KMS-11 (cell line): ENCODE data around the gene ITPKA.

ENCODE experiments used
- H2AFZ ChIP-seq: fragments of 200-600 bp; sonication (generic); 2 replicates; pipeline ENCODE4 v1.6.1; 2016; ENCODE audit warnings: antibody characterized with exemption, mixed run types, low read depth
- H3K27ac ChIP-seq: fragments of 200-600 bp; sonication (generic); 2 replicates; pipeline ENCODE4 v1.6.1; 2016; ENCODE audit warnings: mild to moderate bottlenecking, mixed run types
- H3K27me3 ChIP-seq: fragments of 200-600 bp; sonication (generic); 2 replicates; pipeline ENCODE4 v1.6.1; 2017; ENCODE audit warnings: mild to moderate bottlenecking, low read depth, mixed run types, moderate library complexity; ENCODE audit not compliant: insufficient read depth
- H3K36me3 ChIP-seq: fragments of 200-600 bp; sonication (generic); 2 replicates; pipeline ENCODE4 v1.6.1; 2017; ENCODE audit warnings: mild to moderate bottlenecking, mixed run types; ENCODE audit not compliant: insufficient read depth
- H3K4me1 ChIP-seq: fragments of 200-600 bp; sonication (generic); 2 replicates; pipeline ENCODE4 v1.6.1; 2016; ENCODE audit warnings: mild to moderate bottlenecking, low read depth, mixed run types; ENCODE audit not compliant: poor library complexity, severe bottlenecking
- H3K4me2 ChIP-seq: fragments of 200-600 bp; sonication (generic); 2 replicates; pipeline ENCODE4 v1.7.0; 2016; ENCODE audit warnings: mild to moderate bottlenecking, mixed run types
- H3K4me3 ChIP-seq: fragments of 200-600 bp; sonication (generic); IDR thresholded peaks from 2 replicates; pipeline ENCODE4 v1.6.1; 2017; ENCODE audit warnings: low read depth, low read length, mixed read lengths; ENCODE audit not compliant: insufficient read depth
- H3K79me2 ChIP-seq: fragments of 200-600 bp; sonication (generic); 2 replicates; pipeline ENCODE4 v1.6.1; 2016; ENCODE audit warnings: low read depth, mixed run types; ENCODE audit not compliant: insufficient read depth
- H3K9ac ChIP-seq: fragments of 200-600 bp; sonication (generic); 2 replicates; pipeline ENCODE4 v1.6.1; 2016; ENCODE audit warnings: mild to moderate bottlenecking, mixed run types
- H4K20me1 ChIP-seq: fragments of 200-600 bp; sonication (generic); 2 replicates; pipeline ENCODE4 v1.6.1; 2016; ENCODE audit warnings: mild to moderate bottlenecking, mixed run types; ENCODE audit not compliant: insufficient read depth
- CTCF ChIP-seq: fragments of 200-600 bp; sonication (generic); conservative IDR thresholded peaks from 2 replicates; pipeline ENCODE4 v1.6.1; 2017; ENCODE audit warnings: low read depth, mild to moderate bottlenecking, antibody characterized with exemption, low read length, moderate library complexity, mixed read lengths

The ITPKA gene

GRCh38 chr15:41493205-41493901 is at the start of gene ITPKA:
Gene ITPKA (plus strand): TSS chr15:41493874. CDS start chr15:41493928, 54 bp downstream.
- H2AFZ ChIP-seq, result peak within 1 kb of the TSS; percentile 81

GRCh38 chr15:41445399-41445798 is 48.3 kb upstream of the ITPKA start:
- Histone ChIP-seq H3K9ac (no peak overlapping the region), H3K79me2 (no peaks in the 10 kb centered on the region), H3K27ac (no peak overlapping the region), H3K4me2 (no peak overlapping the region), H3K36me3 (no peaks in the 10 kb centered on the region), H3K4me3 (no peak overlapping the region), H4K20me1 (no peaks in the 10 kb centered on the region), H3K27me3 (no peaks in the 10 kb centered on the region), H3K4me1 (no peaks in the 10 kb centered on the region), H2AFZ (no peak overlapping the region)
- TF ChIP-seq CTCF, result no peak

More at GRCh38 chr15:41493205-41493901, at the start of gene ITPKA:
- TF ChIP-seq CTCF, result no peak
- H4K20me1 ChIP-seq, result no peaks in the 10 kb centered on the region
- H3K36me3 ChIP-seq, result no peaks in the 10 kb centered on the region
- H3K27ac ChIP-seq, result peak within 1 kb of the TSS; percentile 72
- H3K79me2 ChIP-seq, result no peaks in the 10 kb centered on the region
- no peaks in the 10 kb centered on the region for H3K27me3 ChIP-seq
- H3K4me1 ChIP-seq, result peaks cover 24% of the 10 kb centered on the region
- no peak within 1 kb of the TSS for H3K4me3 ChIP-seq
- H3K9ac ChIP-seq, result peak within 1 kb of the TSS; percentile 65; the same call in 1 of the 2 replicates
- peak within 1 kb of the TSS; percentile 93 for H3K4me2 ChIP-seq

GRCh38 chr15:41462084-41462795 is 31.4 kb upstream of the ITPKA start:
- Histone ChIP-seq H2AFZ (no peak overlapping the region), H3K27me3 (no peaks in the 10 kb centered on the region), H3K27ac (no peak overlapping the region), H3K36me3 (no peaks in the 10 kb centered on the region), H3K4me3 (no peak overlapping the region), H3K4me2 (no peak overlapping the region), H4K20me1 (no peaks in the 10 kb centered on the region), H3K9ac (no peak overlapping the region), H3K4me1 (no peaks in the 10 kb centered on the region), H3K79me2 (no peaks in the 10 kb centered on the region)
- no peak for TF ChIP-seq CTCF

- TF ChIP-seq CTCF, result no peak
Measured at GRCh38 chr15:41464889-41465580, 28.6 kb upstream of the ITPKA start.

More at GRCh38 chr15:41464889-41465580, 28.6 kb upstream of the ITPKA start:
- H3K4me1 ChIP-seq, result no peaks in the 10 kb centered on the region
- H2AFZ ChIP-seq, result no peak overlapping the region
- no peak overlapping the region for H3K4me3 ChIP-seq
- no peaks in the 10 kb centered on the region for H4K20me1 ChIP-seq
- H3K36me3 ChIP-seq, result no peaks in the 10 kb centered on the region; the same call in 1 of the 2 replicates
- no peak overlapping the region for H3K27ac ChIP-seq
- no peaks in the 10 kb centered on the region for H3K27me3 ChIP-seq
- H3K4me2 ChIP-seq, result no peak overlapping the region
- no peaks in the 10 kb centered on the region for H3K79me2 ChIP-seq
- no peak overlapping the region for H3K9ac ChIP-seq
